GM12865 (cell line): ENCODE data around the gene RUNX1.
A peak's percentile ranks its signal among the peaks of the same experiment; 100 is the strongest.

Experiments
- DNase-seq: peaks from one replicate; pipeline ENCODE4 v3.0.0; 2010; ENCODE audit warnings: low read depth
- H3K4me3 ChIP-seq: 2 replicates; pipeline ENCODE4 v1.5.1; 2011; ENCODE audit warnings: mild to moderate bottlenecking, low read depth, low read length, control low read depth
- TF ChIP-seq, protein P1 (sequence below): IDR thresholded peaks from 2 replicates; pipeline ENCODE4 v1.5.1; 2011; ENCODE audit warnings: low read length, control low read depth, low read depth, inconsistent platforms; ENCODE audit not compliant: insufficient read depth; ENCODE audit errors: missing control alignments

The RUNX1 gene

DNA sequence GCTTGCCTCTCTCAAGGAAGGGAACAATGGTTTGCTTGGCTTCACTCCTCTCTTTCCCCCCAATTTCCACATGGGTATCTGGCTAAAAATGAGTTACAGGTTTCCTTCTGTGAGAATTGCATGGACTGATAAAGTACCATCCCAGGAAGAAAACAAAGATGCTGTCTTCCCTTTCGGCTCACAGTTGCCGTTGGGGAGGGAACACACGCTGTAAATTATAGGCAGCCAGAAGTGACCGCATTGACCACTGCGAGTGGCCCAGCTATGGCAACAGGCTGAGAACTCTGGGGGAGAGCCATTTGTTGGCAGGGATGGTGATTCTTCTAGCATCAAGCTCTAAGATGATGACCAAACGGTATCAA, 2.9 kb downstream of the RUNX1 start:
- H3K4me3 ChIP-seq = no peak overlapping the region
- DNase-seq = no peak

DNA sequence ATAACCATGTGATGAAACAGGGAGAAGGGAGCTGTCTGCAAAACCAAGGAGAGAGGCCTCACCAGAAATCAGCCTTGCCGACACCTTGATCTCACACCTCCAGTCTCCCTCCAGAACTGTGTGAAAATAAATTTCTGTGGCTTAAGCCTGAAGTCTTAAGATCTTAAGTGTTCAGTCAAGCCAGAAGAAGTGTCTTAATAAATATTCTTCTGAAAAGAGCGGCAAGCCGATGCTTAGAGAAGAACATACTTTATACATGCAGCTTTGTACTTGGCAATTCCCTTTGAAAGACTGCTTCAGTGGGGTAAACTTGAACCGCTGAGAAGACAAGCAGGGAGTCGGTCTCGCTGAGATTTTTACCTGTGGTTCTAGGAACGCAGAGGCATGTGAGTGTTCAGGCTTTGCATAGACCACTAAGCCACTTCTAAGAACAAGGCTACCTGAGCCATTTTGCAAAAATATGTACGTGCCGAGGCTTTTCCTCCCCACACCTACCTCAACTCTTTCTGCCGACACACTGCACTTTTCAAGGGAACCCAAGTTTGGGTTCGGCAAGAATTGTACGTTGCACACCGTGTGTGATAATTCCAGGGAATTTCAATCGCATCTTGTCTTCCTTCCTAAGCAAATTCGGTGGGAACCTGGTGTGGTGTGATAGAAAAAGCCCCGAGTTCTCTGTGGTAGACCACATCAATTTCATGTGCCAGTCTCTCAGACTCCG, 3.4 kb downstream of the RUNX1 start:
- DNase-seq = peak; percentile 32
- no peak overlapping the region for H3K4me3 ChIP-seq
- TF ChIP-seq, protein P1, sequence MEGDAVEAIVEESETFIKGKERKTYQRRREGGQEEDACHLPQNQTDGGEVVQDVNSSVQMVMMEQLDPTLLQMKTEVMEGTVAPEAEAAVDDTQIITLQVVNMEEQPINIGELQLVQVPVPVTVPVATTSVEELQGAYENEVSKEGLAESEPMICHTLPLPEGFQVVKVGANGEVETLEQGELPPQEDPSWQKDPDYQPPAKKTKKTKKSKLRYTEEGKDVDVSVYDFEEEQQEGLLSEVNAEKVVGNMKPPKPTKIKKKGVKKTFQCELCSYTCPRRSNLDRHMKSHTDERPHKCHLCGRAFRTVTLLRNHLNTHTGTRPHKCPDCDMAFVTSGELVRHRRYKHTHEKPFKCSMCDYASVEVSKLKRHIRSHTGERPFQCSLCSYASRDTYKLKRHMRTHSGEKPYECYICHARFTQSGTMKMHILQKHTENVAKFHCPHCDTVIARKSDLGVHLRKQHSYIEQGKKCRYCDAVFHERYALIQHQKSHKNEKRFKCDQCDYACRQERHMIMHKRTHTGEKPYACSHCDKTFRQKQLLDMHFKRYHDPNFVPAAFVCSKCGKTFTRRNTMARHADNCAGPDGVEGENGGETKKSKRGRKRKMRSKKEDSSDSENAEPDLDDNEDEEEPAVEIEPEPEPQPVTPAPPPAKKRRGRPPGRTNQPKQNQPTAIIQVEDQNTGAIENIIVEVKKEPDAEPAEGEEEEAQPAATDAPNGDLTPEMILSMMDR = no peak

More for the DNA sequence above, 2.9 kb downstream of the RUNX1 start:
- TF ChIP-seq, protein P1 = no peak

DNA sequence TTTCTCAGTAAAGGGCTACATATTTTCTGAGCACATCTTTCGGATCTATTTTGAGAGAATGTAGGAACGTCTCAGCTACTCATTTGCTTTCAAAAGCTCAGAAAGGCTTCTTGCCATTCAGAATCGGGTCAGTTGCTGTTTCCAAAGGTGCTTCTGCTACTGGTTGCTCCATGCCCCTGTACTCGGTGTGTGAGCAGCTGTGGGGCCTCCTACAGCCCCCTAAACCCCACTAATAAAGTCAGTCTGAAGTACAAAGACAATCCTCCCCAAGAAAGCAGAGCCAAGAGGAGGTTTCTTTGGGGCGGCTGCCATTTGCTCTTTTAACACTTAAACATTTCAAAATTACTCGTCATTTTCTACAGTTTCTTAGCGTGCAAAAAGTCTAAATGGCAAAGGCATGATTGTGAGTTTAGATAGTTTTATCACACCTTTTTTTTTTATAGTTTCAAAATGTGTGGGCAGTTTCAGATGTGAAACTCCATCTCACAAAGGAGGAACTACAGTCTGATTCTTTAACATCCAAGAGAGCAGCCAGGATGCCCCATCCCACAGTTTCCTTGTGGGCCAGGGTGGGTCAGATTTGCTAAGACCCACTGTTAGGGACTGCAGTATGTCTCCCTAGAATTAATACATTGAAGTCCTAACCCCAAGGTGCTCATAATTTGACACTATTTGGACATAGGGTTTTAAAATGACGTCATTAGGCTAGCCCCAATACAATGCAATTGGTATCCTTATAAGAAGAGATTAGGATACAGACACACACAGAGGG, 4.1 kb downstream of the RUNX1 start:
- TF ChIP-seq, protein P1 = no peak
- no peak overlapping the region for H3K4me3 ChIP-seq
- peak; percentile 23 for DNase-seq

DNA sequence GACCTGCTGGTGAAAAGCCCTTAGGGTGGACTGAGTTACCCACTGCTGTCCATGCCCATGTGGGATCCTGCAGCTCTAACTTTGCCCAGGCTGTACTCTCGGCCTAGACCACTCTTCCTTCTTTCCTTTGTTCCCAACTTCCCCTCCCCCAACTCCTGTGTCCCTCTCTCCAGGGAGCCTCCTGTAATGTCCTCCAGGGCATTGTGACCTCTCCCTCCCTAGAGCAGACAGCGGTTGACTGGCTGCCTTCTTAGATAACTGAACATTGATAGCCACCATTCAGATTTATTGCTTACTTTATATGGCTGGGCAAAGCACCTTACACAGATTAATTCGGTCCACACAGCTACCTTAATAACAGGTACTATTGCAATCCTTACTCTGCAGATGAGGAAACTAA, 5.0 kb downstream of the RUNX1 start:
- TF ChIP-seq, protein P1 = no peak
- no peak for DNase-seq
- no peak overlapping the region for H3K4me3 ChIP-seq

DNA sequence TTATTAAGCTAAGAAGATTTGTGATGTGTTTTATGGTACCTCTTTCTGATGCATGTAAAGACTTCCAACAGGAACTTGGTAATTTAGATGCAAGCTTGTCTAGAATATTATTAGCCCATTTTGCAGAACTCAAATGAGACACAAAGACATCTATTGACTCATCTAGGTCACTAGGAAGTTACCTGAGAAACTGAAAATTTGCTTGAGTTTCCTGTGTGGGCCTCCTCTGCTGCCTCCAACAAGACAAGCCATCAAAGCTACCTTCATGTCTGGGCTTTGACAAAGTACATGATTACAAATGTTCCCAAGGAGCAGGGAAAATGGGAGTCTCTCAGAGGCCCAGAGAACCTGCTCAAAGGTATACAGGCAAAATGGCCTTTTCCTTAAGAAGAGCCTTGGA, 5.6 kb downstream of the RUNX1 start:
- DNase-seq = peak; percentile 61
- H3K4me3 ChIP-seq = no peak overlapping the region
- TF ChIP-seq, protein P1 = no peak

DNA sequence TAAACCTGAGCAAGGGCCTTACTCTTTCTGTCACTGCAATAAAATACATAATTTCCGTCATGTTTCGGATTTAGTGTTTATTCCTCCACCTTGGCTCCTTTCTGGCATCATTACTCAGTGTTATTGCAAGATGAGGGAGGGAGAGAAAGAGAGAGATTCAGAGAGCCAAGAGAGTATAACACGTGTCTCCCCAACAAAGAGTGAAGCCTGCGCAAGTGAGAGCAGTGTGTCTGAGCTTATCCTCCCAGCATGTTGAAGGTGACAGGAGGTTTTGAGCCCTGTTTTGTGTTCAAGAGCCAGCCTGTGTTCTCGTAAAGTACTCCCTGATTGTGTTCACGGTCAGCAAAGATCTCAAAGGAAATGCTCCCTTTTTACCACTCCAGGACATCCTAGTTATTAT, 6.3 kb downstream of the RUNX1 start:
- DNase-seq = no peak
- H3K4me3 ChIP-seq = no peak overlapping the region

More for the DNA sequence above, 6.3 kb downstream of the RUNX1 start:
- TF ChIP-seq, protein P1 = no peak
